Ovary (tissue), 3 donors: ENCODE measurements around the gene SLIT3.

Experiments
- CTCF ChIP-seq, 3 donors: fragments of 450-650 bp in 2 of 3; fragments of 200-600 bp in 1 of 3; IDR thresholded peaks; one replicate each; pipeline versions ENCODE4 v1.5.1 to v1.8.0; 2016 to 2022; ENCODE audit warnings: antibody characterized with exemption in 3 of 3, mild to moderate bottlenecking in 1 of 3
- EP300 ChIP-seq: sonication (generic); formaldehyde crosslinking; IDR thresholded peaks from one replicate; pipeline ENCODE4 v1.6.1; 2017; ENCODE audit warnings: antibody characterized with exemption
- donor health status: DM: no; HTN: no; CAD: no.

GRCh38 chr5:168800701-168801100 is 500.2 kb downstream of the SLIT3 start:
- TF ChIP-seq CTCF (IDR thresholded peaks at IDR 0.05) (no peak), EP300 (no peak)
